Spinal cord (tissue), 10 donors: ENCODE results near the gene CHD1. TPM values are rescaled to one million over a fixed set of nuclear protein-coding genes. Genes with fewer than 3 reads are reported as not detected.
A peak's percentile ranks its signal among the peaks of the same experiment; 100 is the strongest.

Source experiments
- DNase-seq, 6 donors: peaks; one replicate each; pipeline versions ENCODE4 v3.0.0 to v3.0.0-alpha.2; 2013 to 2015; ENCODE audit warnings: low spot score in 6 of 6, low read depth in 4 of 6
- H3K27ac ChIP-seq: one replicate; pipeline ENCODE4 v1.5.1; 2013; ENCODE audit warnings: low read depth, low read length, control low read depth
- H3K27me3 ChIP-seq: one replicate; pipeline ENCODE4 v1.6.1; 2013; ENCODE audit warnings: low read length; ENCODE audit not compliant: control insufficient read depth, insufficient read depth
- H3K36me3 ChIP-seq: one replicate; pipeline ENCODE4 v1.6.1; 2013; ENCODE audit warnings: low read length; ENCODE audit not compliant: control insufficient read depth, insufficient read depth
- H3K4me1 ChIP-seq: one replicate; pipeline ENCODE4 v1.6.1; 2013; ENCODE audit warnings: low read length; ENCODE audit not compliant: control insufficient read depth, insufficient read depth
- H3K4me3 ChIP-seq: one replicate; pipeline ENCODE4 v1.5.1; 2013; ENCODE audit warnings: low read depth, low read length, control low read depth
- H3K9me3 ChIP-seq: one replicate; pipeline ENCODE4 v1.6.1; 2013; ENCODE audit warnings: low read length; ENCODE audit not compliant: control insufficient read depth, insufficient read depth
- WGBS: methylation state at CpG from one replicate; pipeline ENCODE4 v1.1.5; 2013; ENCODE audit warnings: missing lambda C conversion rate; ENCODE audit not compliant: insufficient coverage; 5-methylcytosine and 5-hydroxymethylcytosine counted together
- polyA plus RNA-seq, 2 donors: library from polyadenylated mRNA; unstranded; fragments of 120-200 nt; gene quantifications; one replicate each; pipeline ENCODE4 v1.2.1, GENCODE V29; 2013; ENCODE audit not compliant: insufficient read length in 2 of 2
- total RNA-seq, 2 donors: library from RNA; depleted of rRNA in 1 of 2; stranded (reverse); fragments of 120-200 nt in 1 of 2; fragments of >200 nt in 1 of 2; gene quantifications; one replicate each; pipeline versions ENCODE4 v1.2.3 to v1.2.4, GENCODE V29; 2013 to 2014
- donor health status: healthy.

The CHD1 gene
- total and polyA plus RNA-seq, 4 donors = 32.9 to 78.6 (median 42.3) TPM

GRCh38 chr5:98872674-98873073 is 56.1 kb downstream of the CHD1 start:
- no peaks in the 10 kb centered on the region for H3K9me3 ChIP-seq
- WGBS = 100% methylated on average over 1 of the region's 4 CpGs

GRCh38 chr5:98865690-98866089 is 63.1 kb downstream of the CHD1 start:
- no peaks in the 10 kb centered on the region for H3K27me3 ChIP-seq
- H3K4me1 ChIP-seq = no peaks in the 10 kb centered on the region
- no peak overlapping the region for H3K27ac ChIP-seq
- no peak for DNase-seq
- H3K4me3 ChIP-seq = no peak overlapping the region
- H3K9me3 ChIP-seq = no peaks in the 10 kb centered on the region
- peaks cover 19% of the 10 kb centered on the region for H3K36me3 ChIP-seq
- WGBS = no CpG with 5 or more reads among the region's 2 CpGs

More at GRCh38 chr5:98872674-98873073, 56.1 kb downstream of the CHD1 start:
- no peak for DNase-seq
- Histone ChIP-seq H3K4me1 (no peaks in the 10 kb centered on the region), H3K27me3 (no peaks in the 10 kb centered on the region), H3K27ac (no peak overlapping the region), H3K36me3 (peaks cover 15% of the 10 kb centered on the region), H3K4me3 (no peak overlapping the region)

GRCh38 chr5:98847054-98847453 is 81.8 kb downstream of the CHD1 start:
- H3K4me3 ChIP-seq = no peak overlapping the region
- WGBS = no CpG with 5 or more reads among the region's 1 CpG
- no peaks in the 10 kb centered on the region for H3K9me3 ChIP-seq
- no peaks in the 10 kb centered on the region for H3K27me3 ChIP-seq
- DNase-seq = no peak
- H3K36me3 ChIP-seq = no peaks in the 10 kb centered on the region
- no peak overlapping the region for H3K27ac ChIP-seq
- H3K4me1 ChIP-seq = no peaks in the 10 kb centered on the region

GRCh38 chr5:98846520-98846919 is 82.3 kb downstream of the CHD1 start:
- WGBS = 100% methylated on average over 2 of the region's 3 CpGs
- no peak overlapping the region for H3K27ac ChIP-seq
- H3K4me3 ChIP-seq = no peak overlapping the region
- H3K9me3 ChIP-seq = no peaks in the 10 kb centered on the region
- DNase-seq = no peak
- no peaks in the 10 kb centered on the region for H3K27me3 ChIP-seq
- no peaks in the 10 kb centered on the region for H3K36me3 ChIP-seq
- no peaks in the 10 kb centered on the region for H3K4me1 ChIP-seq

- H3K9me3 ChIP-seq = no peaks in the 10 kb centered on the region
- 98% methylated on average over 5 of the region's 8 CpGs for WGBS
- no peaks in the 10 kb centered on the region for H3K4me1 ChIP-seq
- H3K27ac ChIP-seq = no peak overlapping the region
- no peaks in the 10 kb centered on the region for H3K36me3 ChIP-seq
- no peak overlapping the region for H3K4me3 ChIP-seq
- H3K27me3 ChIP-seq = no peaks in the 10 kb centered on the region
- no peak for DNase-seq
Observed at GRCh38 chr5:98845878-98846277, 82.9 kb downstream of the CHD1 start.

GRCh38 chr5:98844865-98845264 is 83.9 kb downstream of the CHD1 start:
- no peak for DNase-seq
- Histone ChIP-seq H3K4me1 (no peaks in the 10 kb centered on the region), H3K4me3 (no peak overlapping the region), H3K27ac (no peak overlapping the region), H3K9me3 (no peaks in the 10 kb centered on the region), H3K36me3 (no peaks in the 10 kb centered on the region), H3K27me3 (no peaks in the 10 kb centered on the region)
- WGBS = 90% methylated on average over 3 of the region's 6 CpGs

- no peaks in the 10 kb centered on the region for H3K9me3 ChIP-seq
- no peaks in the 10 kb centered on the region for H3K4me1 ChIP-seq
- H3K4me3 ChIP-seq = no peak overlapping the region
- H3K36me3 ChIP-seq = no peaks in the 10 kb centered on the region
- DNase-seq = no peak
- 100% methylated on average over 1 of the region's 3 CpGs for WGBS
- H3K27ac ChIP-seq = no peak overlapping the region
- no peaks in the 10 kb centered on the region for H3K27me3 ChIP-seq
Observed at GRCh38 chr5:98843481-98843880, 85.3 kb downstream of the CHD1 start.

- H3K4me3 ChIP-seq = no peak overlapping the region
- no peaks in the 10 kb centered on the region for H3K9me3 ChIP-seq
- H3K27me3 ChIP-seq = no peaks in the 10 kb centered on the region
- H3K4me1 ChIP-seq = no peaks in the 10 kb centered on the region
- WGBS = no CpG with 5 or more reads among the region's 1 CpG
- H3K36me3 ChIP-seq = no peaks in the 10 kb centered on the region
- DNase-seq = no peak
- no peak overlapping the region for H3K27ac ChIP-seq
Observed at GRCh38 chr5:98840946-98841345, 87.9 kb downstream of the CHD1 start.

- Histone ChIP-seq H3K27ac (no peak overlapping the region), H3K4me3 (no peak overlapping the region), H3K4me1 (no peaks in the 10 kb centered on the region), H3K36me3 (no peaks in the 10 kb centered on the region), H3K27me3 (no peaks in the 10 kb centered on the region), H3K9me3 (no peaks in the 10 kb centered on the region)
- WGBS = 56% methylated on average over 37 of the region's 42 CpGs
- peak in 2 of 6 donors; percentile 1 to 8 for DNase-seq
Observed at GRCh38 chr5:98839469-98840383, 89.1 kb downstream of the CHD1 start.

- WGBS = 90% methylated on average over 2 of the region's 5 CpGs
- Histone ChIP-seq H3K4me1 (no peaks in the 10 kb centered on the region), H3K27ac (no peak overlapping the region), H3K36me3 (no peaks in the 10 kb centered on the region), H3K9me3 (no peaks in the 10 kb centered on the region), H3K27me3 (no peaks in the 10 kb centered on the region), H3K4me3 (no peak overlapping the region)
- DNase-seq = no peak
Observed at GRCh38 chr5:98836175-98836574, 92.6 kb downstream of the CHD1 start.
